ENCODE measurements around the gene NAALADL2. TPM values are rescaled to one million over a fixed set of nuclear protein-coding genes. Genes with fewer than 3 reads are reported as not detected.

NAALADL2 gene
- total RNA-seq, 4 donors from 2014 or later, result 7.0 to 34.7 (median 18.4) TPM

DNA sequence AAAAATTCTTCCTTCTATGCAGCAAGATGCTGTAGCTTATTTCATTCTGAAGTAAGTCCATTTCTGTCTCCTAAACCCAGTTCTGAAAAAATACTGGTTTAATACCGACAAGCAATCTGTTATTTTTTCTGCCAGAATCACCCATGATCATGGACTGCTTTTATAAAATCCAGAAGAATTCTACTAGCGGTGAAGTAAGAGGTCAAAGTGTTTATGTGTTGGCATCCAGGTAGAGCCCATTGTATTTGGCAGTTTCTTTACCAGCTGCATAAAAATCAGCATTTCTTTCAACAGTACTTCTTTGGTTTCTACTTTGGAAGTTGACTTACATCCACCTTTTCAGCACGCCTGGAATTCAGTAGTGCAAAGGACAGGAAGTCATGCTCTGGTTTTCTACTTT, 484.8 kb downstream of the NAALADL2 start:
- Histone ChIP-seq H3K36me3 (no peaks in the 10 kb centered on the region), H3K4me3 (no peak overlapping the region), H3K27ac (no peak overlapping the region), H3K9me3 (no peaks in the 10 kb centered on the region), H3K4me1 (peaks cover 0 to 7% (median 0%) of the 10 kb centered on the region in 4 donors), H3K27me3 (no peaks in the 10 kb centered on the region)
- DNase-seq, result no peak
- TF ChIP-seq, protein P1, sequence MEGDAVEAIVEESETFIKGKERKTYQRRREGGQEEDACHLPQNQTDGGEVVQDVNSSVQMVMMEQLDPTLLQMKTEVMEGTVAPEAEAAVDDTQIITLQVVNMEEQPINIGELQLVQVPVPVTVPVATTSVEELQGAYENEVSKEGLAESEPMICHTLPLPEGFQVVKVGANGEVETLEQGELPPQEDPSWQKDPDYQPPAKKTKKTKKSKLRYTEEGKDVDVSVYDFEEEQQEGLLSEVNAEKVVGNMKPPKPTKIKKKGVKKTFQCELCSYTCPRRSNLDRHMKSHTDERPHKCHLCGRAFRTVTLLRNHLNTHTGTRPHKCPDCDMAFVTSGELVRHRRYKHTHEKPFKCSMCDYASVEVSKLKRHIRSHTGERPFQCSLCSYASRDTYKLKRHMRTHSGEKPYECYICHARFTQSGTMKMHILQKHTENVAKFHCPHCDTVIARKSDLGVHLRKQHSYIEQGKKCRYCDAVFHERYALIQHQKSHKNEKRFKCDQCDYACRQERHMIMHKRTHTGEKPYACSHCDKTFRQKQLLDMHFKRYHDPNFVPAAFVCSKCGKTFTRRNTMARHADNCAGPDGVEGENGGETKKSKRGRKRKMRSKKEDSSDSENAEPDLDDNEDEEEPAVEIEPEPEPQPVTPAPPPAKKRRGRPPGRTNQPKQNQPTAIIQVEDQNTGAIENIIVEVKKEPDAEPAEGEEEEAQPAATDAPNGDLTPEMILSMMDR (IDR thresholded peaks at IDR 0.05), result no peak
- no peak for TF ChIP-seq POLR2A (IDR thresholded peaks at IDR 0.05)

DNA sequence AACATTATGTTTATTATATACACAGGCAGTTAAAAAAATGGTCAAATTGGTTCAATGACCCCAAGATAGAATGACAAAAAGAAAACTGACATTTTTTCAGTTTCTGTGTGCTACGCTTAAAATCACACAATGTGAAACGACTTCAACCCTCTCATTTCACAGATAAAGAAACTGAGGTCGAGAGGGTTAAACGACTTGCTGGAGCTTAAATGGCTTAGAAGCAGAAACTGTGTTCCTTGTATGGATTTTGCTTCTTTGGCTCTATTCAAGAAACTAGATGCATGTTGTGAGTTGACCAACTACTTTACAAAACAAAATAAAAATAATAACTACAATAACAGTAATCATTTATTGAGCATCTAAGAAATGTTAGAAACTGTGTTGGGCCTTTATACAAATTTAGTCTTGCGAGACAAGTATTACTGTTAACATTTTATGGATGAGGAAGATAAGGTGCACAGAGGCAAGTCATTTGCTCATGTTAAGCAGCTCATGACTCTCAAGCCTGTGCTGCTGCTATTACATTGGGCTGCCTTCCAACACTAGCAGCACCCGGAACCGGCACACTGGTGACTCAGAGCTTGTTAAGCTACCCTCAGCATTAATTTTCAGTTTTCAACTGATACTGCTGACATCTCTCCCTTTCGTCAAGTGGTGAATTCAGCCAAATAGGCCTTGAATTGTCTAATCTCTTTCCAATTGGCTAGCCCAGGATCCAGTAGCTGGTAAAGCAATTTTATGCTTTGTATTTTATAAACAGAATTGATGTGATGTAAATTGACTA, 487.6 kb downstream of the NAALADL2 start:
- Histone ChIP-seq H3K27me3 (no peaks in the 10 kb centered on the region), H3K4me1 (no peaks in the 10 kb centered on the region), H3K4me3 (no peak overlapping the region), H3K9me3 (no peaks in the 10 kb centered on the region), H3K36me3 (no peaks in the 10 kb centered on the region), H3K27ac (no peak overlapping the region)
- TF ChIP-seq, protein P1 (IDR thresholded peaks at IDR 0.05), result no peak
- no peak for TF ChIP-seq POLR2A (IDR thresholded peaks at IDR 0.05)
- DNase-seq, result peak in 2 of 3 donors; percentile 56 to 72

DNA sequence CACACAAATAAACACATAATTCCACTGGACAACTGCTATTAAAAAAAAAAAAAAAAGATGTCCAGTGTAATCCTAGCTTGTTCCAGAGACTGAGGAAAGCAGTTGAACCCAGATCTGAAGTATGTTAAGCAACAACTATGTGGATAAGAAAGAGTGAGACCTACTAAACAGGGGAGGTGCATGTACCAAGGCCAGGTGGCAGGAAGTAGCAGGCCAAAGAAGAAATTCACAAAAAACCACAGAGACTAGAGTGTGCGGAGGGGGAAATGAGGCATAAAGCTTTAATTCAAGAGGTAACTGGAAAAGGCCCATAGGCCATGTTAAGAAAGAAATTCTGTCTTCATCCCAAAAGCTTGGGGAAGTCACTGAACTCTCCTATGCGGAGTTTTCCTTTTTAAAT, 490.0 kb downstream of the NAALADL2 start:
- H3K27ac ChIP-seq, result no peak overlapping the region
- no peaks in the 10 kb centered on the region for H3K9me3 ChIP-seq
- H3K36me3 ChIP-seq, result no peaks in the 10 kb centered on the region
- no peak for TF ChIP-seq POLR2A (IDR thresholded peaks at IDR 0.05)
- TF ChIP-seq, protein P1 (IDR thresholded peaks at IDR 0.05), result no peak
- DNase-seq, result no peak
- H3K4me3 ChIP-seq, result no peak overlapping the region
- H3K27me3 ChIP-seq, result no peaks in the 10 kb centered on the region
- H3K4me1 ChIP-seq, result no peaks in the 10 kb centered on the region

DNA sequence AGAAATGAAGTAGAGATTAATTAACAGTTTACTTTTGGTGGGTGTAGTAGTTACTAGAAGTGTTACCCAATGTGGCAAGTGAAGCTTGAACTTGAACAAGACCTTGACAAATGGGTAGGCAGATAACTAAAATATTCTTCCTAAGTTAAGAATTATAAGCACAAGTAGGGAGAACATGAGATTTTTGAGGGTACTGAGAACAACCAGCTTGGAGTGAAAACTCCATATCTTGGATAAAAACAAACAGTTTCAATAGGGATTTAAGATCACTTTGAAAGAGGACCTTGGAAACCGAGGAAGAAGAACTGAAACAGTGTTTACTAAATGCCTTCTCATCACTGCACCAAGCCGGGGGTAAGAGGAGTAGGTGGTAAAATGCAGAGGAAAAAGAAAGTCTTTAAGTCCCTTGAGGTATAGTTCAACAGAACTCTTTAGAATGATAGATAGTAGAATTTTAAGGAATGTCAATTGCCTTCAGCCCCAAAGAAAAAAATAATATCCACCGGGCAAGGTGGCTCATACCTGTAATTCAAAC, 496.7 kb downstream of the NAALADL2 start:
- H3K9me3 ChIP-seq, result no peaks in the 10 kb centered on the region
- no peaks in the 10 kb centered on the region for H3K4me1 ChIP-seq
- no peak overlapping the region for H3K4me3 ChIP-seq
- DNase-seq, result no peak
- H3K36me3 ChIP-seq, result no peaks in the 10 kb centered on the region
- H3K27me3 ChIP-seq, result no peaks in the 10 kb centered on the region
- TF ChIP-seq, protein P1 (IDR thresholded peaks at IDR 0.05), result no peak
- TF ChIP-seq POLR2A (IDR thresholded peaks at IDR 0.05), result no peak
- no peak overlapping the region for H3K27ac ChIP-seq

DNA sequence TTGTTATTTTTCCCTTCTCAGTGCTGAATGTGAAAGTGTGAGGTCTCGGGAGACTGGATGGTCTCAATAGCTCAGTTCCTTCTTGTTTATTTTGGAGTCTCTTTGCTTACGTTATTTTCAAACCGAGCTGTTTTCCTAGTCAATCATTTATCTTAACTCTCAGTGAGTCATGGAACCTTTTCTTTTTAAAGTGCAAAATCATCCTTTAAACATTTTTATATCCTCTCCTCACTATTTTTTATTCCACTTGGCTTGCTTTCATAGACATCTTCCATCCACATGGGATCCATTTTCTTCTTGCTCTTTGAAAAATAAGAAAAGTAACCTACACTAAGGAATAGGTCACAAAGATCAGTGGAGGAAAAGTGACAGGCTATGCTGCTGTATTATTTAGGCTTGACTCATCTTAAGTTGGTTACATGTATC, 497.8 kb downstream of the NAALADL2 start:
- H3K4me3 ChIP-seq, result no peak overlapping the region
- H3K27me3 ChIP-seq, result no peaks in the 10 kb centered on the region
- no peak overlapping the region for H3K27ac ChIP-seq
- H3K9me3 ChIP-seq, result no peaks in the 10 kb centered on the region
- H3K36me3 ChIP-seq, result no peaks in the 10 kb centered on the region
- DNase-seq, result no peak
- no peaks in the 10 kb centered on the region for H3K4me1 ChIP-seq
- TF ChIP-seq, protein P1 (IDR thresholded peaks at IDR 0.05), result no peak
- TF ChIP-seq POLR2A (IDR thresholded peaks at IDR 0.05), result no peak
